Measurements from ENCODE around the gene LDB1. TPM values are rescaled to one million over a fixed set of nuclear protein-coding genes. Genes with fewer than 3 reads are reported as not detected.

The LDB1 gene
- total and polyA plus RNA-seq, 11 donors: 29.5 to 63.2 (median 45.7) TPM

- 9 to 14% (median 11%) methylated on average over 1 of the region's 1 CpG for WGBS, 4 donors
- H3K27me3 ChIP-seq: no peaks in the 10 kb centered on the region
- no peak overlapping the region for H3K4me3 ChIP-seq
- intact Hi-C loops (cut with DNase I): loop anchor here in 4 of 10 donors (5.0 kb wide), 1 partner anchor 49 kb away; no protein-coding TSS in a partner anchor
- H3K9me3 ChIP-seq: no peaks in the 10 kb centered on the region
- ATAC-seq: no peak
- peaks cover 0 to 14% (median 8%) of the 10 kb centered on the region in 9 donors for H3K36me3 ChIP-seq
- TF ChIP-seq POLR2A (IDR thresholded peaks at IDR 0.05): no peak
- TF ChIP-seq, protein P1, sequence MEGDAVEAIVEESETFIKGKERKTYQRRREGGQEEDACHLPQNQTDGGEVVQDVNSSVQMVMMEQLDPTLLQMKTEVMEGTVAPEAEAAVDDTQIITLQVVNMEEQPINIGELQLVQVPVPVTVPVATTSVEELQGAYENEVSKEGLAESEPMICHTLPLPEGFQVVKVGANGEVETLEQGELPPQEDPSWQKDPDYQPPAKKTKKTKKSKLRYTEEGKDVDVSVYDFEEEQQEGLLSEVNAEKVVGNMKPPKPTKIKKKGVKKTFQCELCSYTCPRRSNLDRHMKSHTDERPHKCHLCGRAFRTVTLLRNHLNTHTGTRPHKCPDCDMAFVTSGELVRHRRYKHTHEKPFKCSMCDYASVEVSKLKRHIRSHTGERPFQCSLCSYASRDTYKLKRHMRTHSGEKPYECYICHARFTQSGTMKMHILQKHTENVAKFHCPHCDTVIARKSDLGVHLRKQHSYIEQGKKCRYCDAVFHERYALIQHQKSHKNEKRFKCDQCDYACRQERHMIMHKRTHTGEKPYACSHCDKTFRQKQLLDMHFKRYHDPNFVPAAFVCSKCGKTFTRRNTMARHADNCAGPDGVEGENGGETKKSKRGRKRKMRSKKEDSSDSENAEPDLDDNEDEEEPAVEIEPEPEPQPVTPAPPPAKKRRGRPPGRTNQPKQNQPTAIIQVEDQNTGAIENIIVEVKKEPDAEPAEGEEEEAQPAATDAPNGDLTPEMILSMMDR (IDR thresholded peaks at IDR 0.05): no peak
- peak overlapping the region in 1 of 12 donors; percentile 24 for H3K27ac ChIP-seq
- peaks cover 8 to 50% (median 36%) of the 10 kb centered on the region in 12 donors for H3K4me1 ChIP-seq
- DNase-seq: peak; percentile 20 to 74 (median 48)
Observed at GRCh38 chr10:102068216-102068615, 52.0 kb downstream of the LDB1 start.

GRCh38 chr10:102067091-102067916 is 52.9 kb downstream of the LDB1 start:
- intact Hi-C loops (cut with DNase I): loop anchor here in 4 of 10 donors (5.0 kb wide), 1 partner anchor 50 kb away; no protein-coding TSS in a partner anchor
- H3K4me3 ChIP-seq: no peak overlapping the region

DNA sequence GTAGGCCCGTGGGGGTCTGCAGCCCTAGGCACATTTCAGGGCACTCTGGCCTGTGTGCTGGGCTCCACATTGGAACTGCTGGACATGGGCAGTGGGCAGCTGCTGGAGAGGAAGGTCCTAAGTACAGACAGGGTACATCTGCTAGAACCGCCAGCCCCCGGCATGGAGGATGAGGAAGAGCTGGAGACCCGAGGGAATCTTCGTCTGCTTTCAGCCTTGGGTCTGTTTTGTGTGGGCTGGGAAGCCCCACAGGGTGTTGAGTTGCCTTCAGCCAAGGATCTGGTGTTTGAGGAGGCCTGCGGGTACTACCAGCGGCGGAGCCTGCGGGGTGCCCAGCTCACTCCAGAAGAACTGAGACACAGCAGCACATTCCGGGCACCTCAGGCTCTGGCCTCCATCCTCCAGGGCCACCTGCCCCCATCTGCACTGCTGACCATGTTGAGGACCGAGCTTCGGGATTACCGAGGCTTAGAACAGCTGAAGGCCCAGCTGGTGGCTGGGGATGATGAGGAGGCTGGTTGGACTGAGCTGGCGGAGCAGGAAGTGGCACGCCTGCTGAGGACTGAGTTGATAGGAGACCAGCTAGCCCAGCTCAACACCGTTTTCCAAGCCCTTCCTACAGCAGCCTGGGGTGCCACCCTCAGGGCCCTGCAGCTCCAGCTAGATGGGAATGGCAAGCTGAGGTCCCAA is 53.6 kb downstream of the LDB1 start:
- WGBS, 4 donors: 75 to 86% (median 82%) methylated on average over 7 to 16 of the region's 16 CpGs
- peak overlapping the region in 8 of 12 donors; percentile 88 to 97 (median 94) for H3K27ac ChIP-seq
- H3K27me3 ChIP-seq: no peaks in the 10 kb centered on the region
- TF ChIP-seq, protein P1 (IDR thresholded peaks at IDR 0.05): no peak
- TF ChIP-seq POLR2A (IDR thresholded peaks at IDR 0.05): no peak
- H3K9me3 ChIP-seq: no peaks in the 10 kb centered on the region
- peaks cover 8 to 50% (median 33%) of the 10 kb centered on the region in 12 donors for H3K4me1 ChIP-seq
- intact Hi-C loops (cut with DNase I): loop anchor here in 4 of 10 donors (5.0 kb wide), 1 partner anchor 51 kb away; no protein-coding TSS in a partner anchor
- DNase-seq: no peak
- ATAC-seq: no peak
- peak overlapping the region in 11 of 12 donors; percentile 79 to 99 (median 93) for H3K4me3 ChIP-seq
- peaks cover 0 to 14% (median 8%) of the 10 kb centered on the region in 9 donors for H3K36me3 ChIP-seq

More at GRCh38 chr10:102067091-102067916, 52.9 kb downstream of the LDB1 start:
- no peak for DNase-seq
- no peak for TF ChIP-seq POLR2A (IDR thresholded peaks at IDR 0.05)
- TF ChIP-seq, protein P1 (IDR thresholded peaks at IDR 0.05): no peak
- Histone ChIP-seq H3K27me3 (no peaks in the 10 kb centered on the region), H3K9me3 (no peaks in the 10 kb centered on the region), H3K27ac (no peak overlapping the region), H3K4me1 (peaks cover 8 to 50% (median 33%) of the 10 kb centered on the region in 12 donors), H3K36me3 (peaks cover 0 to 14% (median 8%) of the 10 kb centered on the region in 9 donors)
- 88 to 90% (median 89%) methylated on average over 4 to 18 of the region's 18 CpGs for WGBS, 4 donors
- no peak for ATAC-seq

Measured in heart left ventricle (tissue), 16 donors.